Astrocyte of the spinal cord (primary cell): ENCODE data around the gene DAGLB.

Source experiments
- DNase-seq: peaks from one replicate; pipeline ENCODE4 v3.0.0; 2011; ENCODE audit warnings: low read depth, low spot score
- H3K4me3 ChIP-seq: 2 replicates; pipeline ENCODE4 v1.5.1; 2011; ENCODE audit warnings: low read depth, mild to moderate bottlenecking, low read length, moderate library complexity
- in situ Hi-C: cut with HindIII; loops from 2 replicates; pipeline ENCODE4 v1.10.0; 2017; ENCODE audit warnings: low sequenced_read_pairs
- TF ChIP-seq, protein P1 (sequence below): IDR thresholded peaks from 2 replicates; pipeline ENCODE4 v1.5.1; 2012; ENCODE audit warnings: low read depth, mild to moderate bottlenecking, low read length, inconsistent platforms

DAGLB gene

DNA sequence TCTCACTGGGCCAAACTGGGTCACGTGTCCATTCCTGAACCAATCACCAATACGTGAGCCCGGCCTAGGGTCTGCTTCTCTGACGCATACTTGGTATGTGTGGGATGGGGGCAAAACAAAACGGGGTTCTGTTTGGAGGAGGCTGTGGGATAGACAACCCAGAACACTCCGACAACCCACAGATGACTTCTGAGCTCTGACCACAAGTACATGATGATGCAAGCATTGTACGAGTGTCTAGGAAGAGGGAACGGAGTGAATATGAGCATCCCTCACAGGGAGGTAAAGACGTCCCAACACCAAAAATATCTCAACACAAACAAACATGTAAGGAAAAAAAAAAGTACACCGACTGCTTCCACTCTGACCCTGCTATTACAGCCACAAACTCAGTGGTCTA is 5.6 kb downstream of the DAGLB start:
- H3K4me3 ChIP-seq = no peak overlapping the region
- peak; percentile 82 for DNase-seq
- TF ChIP-seq, protein P1, sequence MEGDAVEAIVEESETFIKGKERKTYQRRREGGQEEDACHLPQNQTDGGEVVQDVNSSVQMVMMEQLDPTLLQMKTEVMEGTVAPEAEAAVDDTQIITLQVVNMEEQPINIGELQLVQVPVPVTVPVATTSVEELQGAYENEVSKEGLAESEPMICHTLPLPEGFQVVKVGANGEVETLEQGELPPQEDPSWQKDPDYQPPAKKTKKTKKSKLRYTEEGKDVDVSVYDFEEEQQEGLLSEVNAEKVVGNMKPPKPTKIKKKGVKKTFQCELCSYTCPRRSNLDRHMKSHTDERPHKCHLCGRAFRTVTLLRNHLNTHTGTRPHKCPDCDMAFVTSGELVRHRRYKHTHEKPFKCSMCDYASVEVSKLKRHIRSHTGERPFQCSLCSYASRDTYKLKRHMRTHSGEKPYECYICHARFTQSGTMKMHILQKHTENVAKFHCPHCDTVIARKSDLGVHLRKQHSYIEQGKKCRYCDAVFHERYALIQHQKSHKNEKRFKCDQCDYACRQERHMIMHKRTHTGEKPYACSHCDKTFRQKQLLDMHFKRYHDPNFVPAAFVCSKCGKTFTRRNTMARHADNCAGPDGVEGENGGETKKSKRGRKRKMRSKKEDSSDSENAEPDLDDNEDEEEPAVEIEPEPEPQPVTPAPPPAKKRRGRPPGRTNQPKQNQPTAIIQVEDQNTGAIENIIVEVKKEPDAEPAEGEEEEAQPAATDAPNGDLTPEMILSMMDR = no peak
- in situ Hi-C loops = no loop called here

DNA sequence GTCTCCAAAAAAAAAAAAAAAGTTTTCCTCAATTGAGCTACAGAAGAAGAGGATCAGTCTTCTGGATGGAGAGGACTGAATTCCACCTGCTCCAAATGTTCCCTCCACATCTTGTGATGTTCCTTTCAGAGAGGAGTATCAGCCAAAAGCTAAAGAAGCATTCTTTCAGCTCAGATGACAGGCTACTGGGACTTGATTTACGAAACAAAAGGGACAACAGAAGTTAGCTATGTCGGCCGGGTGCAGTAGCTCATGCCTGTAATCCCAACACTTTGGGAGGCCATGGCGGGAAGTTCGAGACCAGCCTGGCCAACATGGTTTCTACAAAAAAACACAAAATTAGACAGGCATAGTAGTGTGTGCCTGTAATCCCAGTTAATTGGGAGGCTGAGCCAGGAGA is 7.4 kb downstream of the DAGLB start:
- in situ Hi-C loops = no loop called here
- no peak for DNase-seq
- no peak overlapping the region for H3K4me3 ChIP-seq
- TF ChIP-seq, protein P1 = no peak

DNA sequence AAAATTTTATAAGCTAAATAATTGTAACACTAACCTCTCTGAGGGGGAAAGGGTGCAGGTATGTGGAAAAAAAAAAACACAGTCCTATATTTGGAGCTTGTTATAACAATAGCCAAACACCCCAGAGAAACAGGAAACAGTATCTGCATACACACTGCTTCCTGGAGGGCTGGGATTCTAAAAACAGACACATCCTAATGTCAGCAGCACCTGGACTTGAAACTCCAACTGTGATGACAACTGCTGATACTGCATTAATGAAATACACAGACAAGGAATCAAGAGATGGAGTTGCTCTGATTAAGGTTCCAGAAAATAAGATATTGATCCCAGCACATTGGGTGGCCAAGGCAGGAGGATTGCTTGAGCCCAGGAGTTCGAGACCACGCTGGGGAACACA is 9.3 kb downstream of the DAGLB start:
- TF ChIP-seq, protein P1 = no peak
- in situ Hi-C loops = no loop called here
- no peak for DNase-seq
- H3K4me3 ChIP-seq = no peak overlapping the region

DNA sequence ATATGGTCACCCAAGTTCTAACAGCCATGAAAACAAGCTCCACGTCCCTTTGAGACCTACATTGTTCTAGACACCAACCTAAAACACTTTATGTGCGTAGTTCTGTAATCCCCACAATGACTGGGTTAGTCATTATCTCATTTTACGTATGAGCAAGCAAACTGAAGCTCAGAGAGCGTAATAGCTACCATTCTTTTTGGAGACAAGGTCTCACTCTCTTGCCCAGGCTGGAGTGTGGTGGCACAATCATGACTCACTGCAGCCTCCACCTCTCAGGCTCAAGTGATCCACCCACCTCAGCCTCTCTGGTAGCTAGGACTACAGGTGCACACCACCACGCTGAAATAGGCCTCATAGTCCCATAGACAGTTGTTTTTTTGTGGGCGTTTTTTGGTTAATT is 10.5 kb downstream of the DAGLB start:
- TF ChIP-seq, protein P1 = no peak
- H3K4me3 ChIP-seq = no peak overlapping the region
- no peak for DNase-seq
- in situ Hi-C loops = no loop called here

DNA sequence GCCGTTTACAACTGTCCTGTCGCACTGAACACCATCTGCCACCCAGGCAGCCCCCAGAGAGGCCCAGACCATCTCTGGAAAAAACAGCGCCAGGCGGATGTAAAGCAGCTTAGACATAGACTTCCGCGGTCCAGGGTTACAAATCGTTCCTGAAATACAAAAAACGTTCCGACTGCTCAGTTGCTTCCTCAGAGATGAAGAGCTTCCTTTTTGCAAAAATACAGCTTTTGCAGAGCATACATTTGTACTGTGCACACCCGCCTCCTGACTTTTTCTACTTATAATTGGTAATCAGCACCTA is 11.4 kb downstream of the DAGLB start:
- no peak for DNase-seq
- no peak overlapping the region for H3K4me3 ChIP-seq
- TF ChIP-seq, protein P1 = no peak
- in situ Hi-C loops = no loop called here

DNA sequence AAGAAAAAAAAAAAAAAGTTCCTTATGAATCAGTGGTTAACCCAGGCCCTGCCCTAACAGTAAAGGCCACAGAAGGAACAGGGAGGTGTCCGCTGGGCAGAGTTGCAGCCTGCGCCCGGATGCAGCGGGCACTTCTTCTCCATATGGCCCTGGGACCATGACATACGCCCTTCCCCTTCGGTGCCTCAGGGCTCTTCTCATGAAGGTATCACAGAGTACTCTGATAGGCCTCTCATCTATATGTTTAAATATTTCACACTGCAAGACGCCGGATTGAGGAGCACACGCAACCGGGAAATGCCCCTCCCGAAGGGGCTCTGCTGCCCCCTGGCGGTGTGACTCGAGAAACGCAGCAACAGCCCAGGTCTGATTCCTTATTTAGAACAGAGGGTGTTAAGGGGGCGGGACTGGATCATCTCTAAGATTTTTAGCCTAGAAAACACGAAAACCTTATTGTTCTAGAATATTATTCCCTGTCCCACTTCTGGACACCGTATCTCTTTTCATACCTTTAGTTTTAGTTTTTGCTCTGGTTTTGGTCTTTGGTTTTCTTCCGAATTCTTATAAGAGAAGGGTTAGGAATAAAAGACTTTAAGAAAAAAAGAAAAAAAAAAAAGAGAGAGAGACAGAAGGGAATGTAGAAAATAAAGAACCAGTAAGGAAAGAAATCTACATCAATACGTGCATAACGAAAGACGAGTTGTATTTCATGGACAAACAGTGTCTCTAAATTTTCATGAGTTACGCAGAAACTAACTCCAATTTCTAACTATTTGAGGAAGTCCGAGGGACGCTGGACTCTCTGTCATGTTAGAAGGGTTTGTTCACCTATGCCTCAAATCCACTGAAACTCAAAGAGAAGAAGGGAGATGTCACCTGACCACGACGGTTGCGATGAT is 12.0 kb downstream of the DAGLB start:
- no peak overlapping the region for H3K4me3 ChIP-seq
- peak; percentile 82 for DNase-seq
- TF ChIP-seq, protein P1 = peak; percentile 98
- in situ Hi-C loops = no loop called here
